Measurements from ENCODE around the gene ACBD3.

DNA sequence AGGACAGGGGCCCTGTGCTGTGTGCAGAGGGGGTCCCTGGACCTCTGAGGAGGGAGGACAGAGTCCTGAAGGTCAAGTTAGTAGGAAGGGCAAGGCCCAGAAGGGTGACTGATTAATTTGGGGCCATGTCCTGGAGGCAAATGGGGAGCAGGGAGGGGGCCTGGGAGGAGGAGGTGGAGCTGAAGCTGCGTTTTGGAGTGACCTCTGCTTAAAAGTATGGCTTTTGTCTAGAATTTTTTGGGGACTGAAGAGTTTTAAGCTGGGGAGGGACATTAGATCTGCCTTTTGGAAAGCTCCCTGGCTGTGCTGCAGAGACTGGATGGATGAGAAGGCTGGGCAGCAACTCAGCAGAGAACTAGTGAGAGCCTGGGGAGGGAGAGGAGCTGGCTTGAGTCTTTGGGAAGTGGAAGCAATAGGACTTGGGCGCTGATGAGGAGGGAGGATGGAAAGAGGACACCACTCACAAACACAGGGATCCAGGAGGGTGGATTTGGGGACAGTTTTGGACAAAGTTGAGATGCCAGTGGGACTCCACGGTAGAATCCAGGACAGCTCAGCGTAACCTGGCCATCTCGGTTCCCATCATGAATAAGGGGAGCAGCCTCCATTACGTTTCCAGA is 52.9 kb downstream of the ACBD3 start:
- no peak for TF ChIP-seq ZC3H10 (CRISPR knock-in tag; IDR thresholded peaks at IDR 0.05)
- no peak for TF ChIP-seq CSDC2 (CRISPR knock-in tag; IDR thresholded peaks at IDR 0.05)
- TF ChIP-seq PATZ1 (CRISPR knock-in tag; IDR thresholded peaks at IDR 0.05; ENCODE audit: borderline replicate concordance), result no peak
- TF ChIP-seq ZFP30 (CRISPR knock-in tag; IDR thresholded peaks at IDR 0.05), result no peak
- TF ChIP-seq, protein P1, sequence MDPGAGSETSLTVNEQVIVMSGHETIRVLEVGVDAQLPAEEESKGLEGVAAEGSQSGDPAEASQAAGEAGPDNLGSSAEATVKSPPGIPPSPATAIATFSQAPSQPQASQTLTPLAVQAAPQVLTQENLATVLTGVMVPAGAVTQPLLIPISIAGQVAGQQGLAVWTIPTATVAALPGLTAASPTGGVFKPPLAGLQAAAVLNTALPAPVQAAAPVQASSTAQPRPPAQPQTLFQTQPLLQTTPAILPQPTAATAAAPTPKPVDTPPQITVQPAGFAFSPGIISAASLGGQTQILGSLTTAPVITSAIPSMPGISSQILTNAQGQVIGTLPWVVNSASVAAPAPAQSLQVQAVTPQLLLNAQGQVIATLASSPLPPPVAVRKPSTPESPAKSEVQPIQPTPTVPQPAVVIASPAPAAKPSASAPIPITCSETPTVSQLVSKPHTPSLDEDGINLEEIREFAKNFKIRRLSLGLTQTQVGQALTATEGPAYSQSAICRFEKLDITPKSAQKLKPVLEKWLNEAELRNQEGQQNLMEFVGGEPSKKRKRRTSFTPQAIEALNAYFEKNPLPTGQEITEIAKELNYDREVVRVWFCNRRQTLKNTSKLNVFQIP (CRISPR knock-in tag; IDR thresholded peaks at IDR 0.05; ENCODE audit: borderline replicate concordance, low read depth), result no peak
- TF ChIP-seq CSRNP3 (CRISPR knock-in tag; IDR thresholded peaks at IDR 0.05), result no peak
- no peak for TF ChIP-seq ZFP3 (CRISPR knock-in tag; IDR thresholded peaks at IDR 0.05)
- TF ChIP-seq ESRRG (CRISPR knock-in tag; IDR thresholded peaks at IDR 0.05), result no peak
- no peak for TF ChIP-seq GLIS3 (CRISPR knock-in tag; IDR thresholded peaks at IDR 0.05)
- no peak for TF ChIP-seq SNAI2 (CRISPR knock-in tag; IDR thresholded peaks at IDR 0.05)
- TF ChIP-seq ZNF565 (CRISPR knock-in tag; conservative IDR thresholded peaks at IDR 0.05; ENCODE audit: low read depth), result no peak
